ENCODE results near the gene NHSL2.
"Not testable (repeated sequence)": the region's sequence is repeated elsewhere in the genome, so short reads cannot be mapped to it uniquely, and the experiment has no call there.

NHSL2 gene

GRCh38 chrX:71944369-71944768 lies 33.7 kb downstream of the NHSL2 start:
- no peak overlapping the region for H3K4me3 ChIP-seq (ENCODE audit: low read length)
- TF ChIP-seq ZNF274 (IDR thresholded peaks at IDR 0.05; ENCODE audit: low read depth, low read length) = no peak

- TF ChIP-seq ZNF274 (IDR thresholded peaks at IDR 0.05; ENCODE audit: low read depth, low read length) = no peak
- no peak overlapping the region for H3K4me3 ChIP-seq (ENCODE audit: low read length)
Observed at GRCh38 chrX:71945237-71945805, 34.7 kb downstream of the NHSL2 start.

- TF ChIP-seq ZNF274 (IDR thresholded peaks at IDR 0.05; ENCODE audit: low read depth, low read length) = no peak
- no peak overlapping the region for H3K4me3 ChIP-seq (ENCODE audit: low read length)
Observed at GRCh38 chrX:71949363-71949762, 38.7 kb downstream of the NHSL2 start.

GRCh38 chrX:71949844-71950445 lies 39.3 kb downstream of the NHSL2 start:
- no peak for TF ChIP-seq ZNF274 (IDR thresholded peaks at IDR 0.05; ENCODE audit: low read depth, low read length)
- H3K4me3 ChIP-seq (ENCODE audit: low read length) = no peak overlapping the region

- no peak overlapping the region for H3K4me3 ChIP-seq (ENCODE audit: low read length)
- no peak for TF ChIP-seq ZNF274 (IDR thresholded peaks at IDR 0.05; ENCODE audit: low read depth, low read length)
Observed at GRCh38 chrX:71953391-71953790, 42.7 kb downstream of the NHSL2 start.

GRCh38 chrX:71953946-71954345 lies 43.3 kb downstream of the NHSL2 start:
- H3K4me3 ChIP-seq (ENCODE audit: low read length) = no peak overlapping the region
- no peak for TF ChIP-seq ZNF274 (IDR thresholded peaks at IDR 0.05; ENCODE audit: low read depth, low read length)

GRCh38 chrX:71954458-71954857 lies 43.8 kb downstream of the NHSL2 start:
- TF ChIP-seq ZNF274 (IDR thresholded peaks at IDR 0.05; ENCODE audit: low read depth, low read length) = no peak
- H3K4me3 ChIP-seq (ENCODE audit: low read length) = no peak overlapping the region

- no peak for TF ChIP-seq ZNF274 (IDR thresholded peaks at IDR 0.05; ENCODE audit: low read depth, low read length)
Observed at GRCh38 chrX:71955530-71956120, 45.0 kb downstream of the NHSL2 start.

GRCh38 chrX:71958281-71958675 lies 47.6 kb downstream of the NHSL2 start:
- no peak overlapping the region for H3K4me3 ChIP-seq (ENCODE audit: low read length)

More at GRCh38 chrX:71955530-71956120, 45.0 kb downstream of the NHSL2 start:
- H3K4me3 ChIP-seq (ENCODE audit: low read length) = no peak overlapping the region

GRCh38 chrX:71964184-71964583 lies 53.5 kb downstream of the NHSL2 start:
- not testable (repeated sequence) for H3K4me3 ChIP-seq (ENCODE audit: low read length)

More at GRCh38 chrX:71958281-71958675, 47.6 kb downstream of the NHSL2 start:
- no peak for TF ChIP-seq ZNF274 (IDR thresholded peaks at IDR 0.05; ENCODE audit: low read depth, low read length)

GRCh38 chrX:71974916-71975315 lies 64.3 kb downstream of the NHSL2 start:
- H3K4me3 ChIP-seq (ENCODE audit: low read length) = no peak overlapping the region
- TF ChIP-seq ZNF274 (IDR thresholded peaks at IDR 0.05; ENCODE audit: low read depth, low read length) = no peak

GRCh38 chrX:71976753-71977152 lies 66.1 kb downstream of the NHSL2 start:
- TF ChIP-seq ZNF274 (IDR thresholded peaks at IDR 0.05; ENCODE audit: low read depth, low read length) = no peak

GRCh38 chrX:71978164-71978563 lies 67.5 kb downstream of the NHSL2 start:
- H3K4me3 ChIP-seq (ENCODE audit: low read length) = no peak overlapping the region
- TF ChIP-seq ZNF274 (IDR thresholded peaks at IDR 0.05; ENCODE audit: low read depth, low read length) = no peak

More at GRCh38 chrX:71976753-71977152, 66.1 kb downstream of the NHSL2 start:
- H3K4me3 ChIP-seq (ENCODE audit: low read length) = no peak overlapping the region

- TF ChIP-seq ZNF274 (IDR thresholded peaks at IDR 0.05; ENCODE audit: low read depth, low read length) = no peak
- no peak overlapping the region for H3K4me3 ChIP-seq (ENCODE audit: low read length)
Observed at GRCh38 chrX:71989768-71990426, 79.3 kb downstream of the NHSL2 start.

- TF ChIP-seq ZNF274 (IDR thresholded peaks at IDR 0.05; ENCODE audit: low read depth, low read length) = no peak
- H3K4me3 ChIP-seq (ENCODE audit: low read length) = no peak overlapping the region
Observed at GRCh38 chrX:71990518-71990917, 79.9 kb downstream of the NHSL2 start.

Measured in GM08714 (cell line).